Vagina (tissue), 2 donors: ENCODE measurements around the gene CISD1.

Source experiments
- POLR2A ChIP-seq, 2 donors: fragments of 450-650 bp; IDR thresholded peaks; one replicate each; pipeline ENCODE4 v1.6.1; 2017; ENCODE audit warnings: antibody characterized with exemption in 2 of 2, mild to moderate bottlenecking in 2 of 2, moderate library complexity in 2 of 2
- POLR2AphosphoS5 ChIP-seq, 2 donors: sonication (generic); formaldehyde crosslinking; IDR thresholded peaks; one replicate each; pipeline ENCODE4 v1.9.0; 2017; ENCODE audit warnings: antibody characterized with exemption in 2 of 2, mild to moderate bottlenecking in 2 of 2, low read depth in 1 of 2; ENCODE audit not compliant: insufficient read depth in 1 of 2
- TF ChIP-seq, protein P1 (sequence below), 3 experiments: fragments of 450-650 bp in 2 of 3; fragments of 200-600 bp in 1 of 3; sonication (generic) in 1 of 3; IDR thresholded peaks; one replicate each; pipeline ENCODE4 v1.5.1; 2017 to 2019; ENCODE audit warnings: antibody characterized with exemption in 3 of 3, mild to moderate bottlenecking in 2 of 3, moderate library complexity in 2 of 3

DNA sequence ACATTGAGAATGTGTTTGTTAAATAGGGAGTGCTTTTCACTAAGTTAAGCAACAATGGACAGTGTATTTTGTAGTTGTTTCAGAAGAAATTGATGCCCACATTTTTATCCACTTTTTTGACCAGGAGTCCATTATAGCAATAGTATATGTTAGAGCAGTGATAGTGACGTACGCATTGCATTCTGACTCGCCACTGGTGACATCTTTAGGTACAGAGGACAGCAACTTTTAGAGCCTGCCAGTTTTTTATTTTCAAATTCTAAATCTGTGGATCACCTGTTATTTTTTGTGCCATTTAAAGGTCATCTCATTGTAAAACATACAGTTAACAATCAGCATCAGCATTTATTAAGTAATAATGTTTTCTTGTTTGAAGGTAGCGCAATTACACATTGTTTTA lies 67.3 kb downstream of the CISD1 start:
- TF ChIP-seq, protein P1, sequence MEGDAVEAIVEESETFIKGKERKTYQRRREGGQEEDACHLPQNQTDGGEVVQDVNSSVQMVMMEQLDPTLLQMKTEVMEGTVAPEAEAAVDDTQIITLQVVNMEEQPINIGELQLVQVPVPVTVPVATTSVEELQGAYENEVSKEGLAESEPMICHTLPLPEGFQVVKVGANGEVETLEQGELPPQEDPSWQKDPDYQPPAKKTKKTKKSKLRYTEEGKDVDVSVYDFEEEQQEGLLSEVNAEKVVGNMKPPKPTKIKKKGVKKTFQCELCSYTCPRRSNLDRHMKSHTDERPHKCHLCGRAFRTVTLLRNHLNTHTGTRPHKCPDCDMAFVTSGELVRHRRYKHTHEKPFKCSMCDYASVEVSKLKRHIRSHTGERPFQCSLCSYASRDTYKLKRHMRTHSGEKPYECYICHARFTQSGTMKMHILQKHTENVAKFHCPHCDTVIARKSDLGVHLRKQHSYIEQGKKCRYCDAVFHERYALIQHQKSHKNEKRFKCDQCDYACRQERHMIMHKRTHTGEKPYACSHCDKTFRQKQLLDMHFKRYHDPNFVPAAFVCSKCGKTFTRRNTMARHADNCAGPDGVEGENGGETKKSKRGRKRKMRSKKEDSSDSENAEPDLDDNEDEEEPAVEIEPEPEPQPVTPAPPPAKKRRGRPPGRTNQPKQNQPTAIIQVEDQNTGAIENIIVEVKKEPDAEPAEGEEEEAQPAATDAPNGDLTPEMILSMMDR (IDR thresholded peaks at IDR 0.05), result no peak
- no peak for TF ChIP-seq POLR2A (IDR thresholded peaks at IDR 0.05)
- TF ChIP-seq POLR2AphosphoS5 (IDR thresholded peaks at IDR 0.05; ENCODE audit: insufficient read depth in 1 of 2, low read depth in 1 of 2), result no peak
